Measurements from ENCODE around the gene SEC61A2. TPM values are rescaled to one million over a fixed set of nuclear protein-coding genes. Genes with fewer than 3 reads are reported as not detected.
"Not testable (repeated sequence)": the region's sequence is repeated elsewhere in the genome, so short reads cannot be mapped to it uniquely, and the experiment has no call there.

Gene SEC61A2
- total RNA-seq: 17.0 and 18.6 TPM in 2 replicates
- polyA plus RNA-seq (2012): 14.0 TPM

- peak; percentile 93 for DNase-seq (ENCODE audit: low read depth)
Observed at GRCh38 chr10:12129222-12130111, at the start of gene SEC61A2. SEC61A2 (plus strand) TSS chr10:12129677; CDS start chr10:12129788, 111 bp downstream.

GRCh38 chr10:12081470-12081869 is 48.0 kb upstream of the SEC61A2 start:
- no peak for DNase-seq (ENCODE audit: low read depth)

GRCh38 chr10:12081879-12082557 is 47.5 kb upstream of the SEC61A2 start:
- no peak for DNase-seq (ENCODE audit: low read depth)

GRCh38 chr10:12088919-12089318 is 40.6 kb upstream of the SEC61A2 start:
- DNase-seq (ENCODE audit: low read depth): no peak

GRCh38 chr10:12091421-12091820 is 38.1 kb upstream of the SEC61A2 start:
- DNase-seq (ENCODE audit: low read depth): no peak

- not testable (repeated sequence) for DNase-seq (ENCODE audit: low read depth)
Observed at GRCh38 chr10:12097361-12097760, 32.1 kb upstream of the SEC61A2 start.

GRCh38 chr10:12097791-12098190 is 31.7 kb upstream of the SEC61A2 start:
- DNase-seq (ENCODE audit: low read depth): no peak

GRCh38 chr10:12098966-12099365 is 30.5 kb upstream of the SEC61A2 start:
- no peak for DNase-seq (ENCODE audit: low read depth)

- no peak for DNase-seq (ENCODE audit: low read depth)
Observed at GRCh38 chr10:12103802-12104201, 25.7 kb upstream of the SEC61A2 start.

GRCh38 chr10:12107781-12108180 is 21.7 kb upstream of the SEC61A2 start:
- no peak for DNase-seq (ENCODE audit: low read depth)

GRCh38 chr10:12109286-12109685 is 20.2 kb upstream of the SEC61A2 start:
- DNase-seq (ENCODE audit: low read depth): no peak

GRCh38 chr10:12111528-12111927 is 17.9 kb upstream of the SEC61A2 start:
- no peak for DNase-seq (ENCODE audit: low read depth)

GRCh38 chr10:12113627-12114026 is 15.8 kb upstream of the SEC61A2 start:
- DNase-seq (ENCODE audit: low read depth): no peak

GRCh38 chr10:12121673-12122072 is 7.8 kb upstream of the SEC61A2 start:
- DNase-seq (ENCODE audit: low read depth): no peak

GRCh38 chr10:12130237-12130872 is 878 bp downstream of the SEC61A2 start:
- DNase-seq (ENCODE audit: low read depth): peak; percentile 79

GRCh38 chr10:12135631-12136030 is 6.2 kb downstream of the SEC61A2 start:
- DNase-seq (ENCODE audit: low read depth): no peak

- peak; percentile 4 for DNase-seq (ENCODE audit: low read depth)
Observed at GRCh38 chr10:12140038-12140437, 10.6 kb downstream of the SEC61A2 start.

GRCh38 chr10:12144538-12144937 is 15.1 kb downstream of the SEC61A2 start:
- no peak for DNase-seq (ENCODE audit: low read depth)

GRCh38 chr10:12150163-12150562 is 20.7 kb downstream of the SEC61A2 start:
- no peak for DNase-seq (ENCODE audit: low read depth)

- DNase-seq (ENCODE audit: low read depth): no peak
Observed at GRCh38 chr10:12154516-12154915, 25.0 kb downstream of the SEC61A2 start.

- no peak for DNase-seq (ENCODE audit: low read depth)
Observed at GRCh38 chr10:12156367-12157123, 27.1 kb downstream of the SEC61A2 start.
